Tibial nerve (tissue), 4 donors: Measurements from ENCODE around the gene NHSL1. TPM values are rescaled to one million over a fixed set of nuclear protein-coding genes. Genes with fewer than 3 reads are reported as not detected.
A peak's percentile ranks its signal among the peaks of the same experiment; 100 is the strongest.

Experiments used
- DNase-seq, 2 donors: peaks; one replicate each; pipeline ENCODE4 v3.0.0-alpha.2; 2019; ENCODE audit warnings: low spot score in 2 of 2
- H3K27ac ChIP-seq, 4 donors: fragments of 200-600 bp; sonication (generic) in 3 of 4; one replicate each; pipeline ENCODE4 v1.5.1; 2017 to 2019; ENCODE audit warnings: mild to moderate bottlenecking in 1 of 4
- H3K27me3 ChIP-seq, 2 donors: fragments of 200-600 bp; sonication (generic) in 1 of 2; one replicate each; pipeline versions ENCODE4 v1.5.1 to v1.6.0; 2017 to 2019
- H3K36me3 ChIP-seq, 3 donors: fragments of 200-600 bp; sonication (generic); one replicate each; pipeline ENCODE4 v1.5.1; 2018 to 2019
- H3K4me1 ChIP-seq, 4 donors: fragments of 200-600 bp; sonication (generic) in 3 of 4; one replicate each; pipeline ENCODE4 v1.5.1; 2017 to 2019
- H3K4me3 ChIP-seq, 4 donors: fragments of 200-600 bp; sonication (generic) in 3 of 4; one replicate each; pipeline ENCODE4 v1.5.1; 2017 to 2019; ENCODE audit warnings: mild to moderate bottlenecking in 1 of 4, moderate library complexity in 1 of 4
- H3K9me3 ChIP-seq, 4 donors: fragments of 200-600 bp; sonication (generic) in 3 of 4; one replicate each; pipeline ENCODE4 v1.5.1; 2017 to 2019
- CTCF ChIP-seq, 5 experiments: fragments of 200-600 bp in 3 of 5; fragments of 450-650 bp in 2 of 5; sonication (generic) in 3 of 5; IDR thresholded peaks; one replicate each; pipeline ENCODE4 v1.5.1; 2016 to 2019; ENCODE audit warnings: antibody characterized with exemption in 5 of 5, mild to moderate bottlenecking in 3 of 5, moderate library complexity in 2 of 5
- EP300 ChIP-seq, 2 donors: sonication (generic); formaldehyde crosslinking; IDR thresholded peaks; one replicate each; pipeline ENCODE4 v1.6.1; 2017; ENCODE audit warnings: antibody characterized with exemption in 2 of 2, mild to moderate bottlenecking in 1 of 2
- POLR2A ChIP-seq, 2 donors: fragments of 450-650 bp; IDR thresholded peaks; one replicate each; pipeline ENCODE4 v1.6.1; 2017; ENCODE audit warnings: antibody characterized with exemption in 2 of 2, mild to moderate bottlenecking in 2 of 2, moderate library complexity in 2 of 2
- WGBS, 2 donors: methylation state at CpG; one replicate each; pipeline ENCODE4 v1.1.5; 2018; 5-methylcytosine and 5-hydroxymethylcytosine counted together
- total RNA-seq, 4 donors: library from RNA; depleted of rRNA; stranded (reverse); fragments of >200 nt; gene quantifications; one replicate each; pipeline ENCODE4 v1.1.0, GENCODE V29; 2016

NHSL1 gene
- total RNA-seq, 4 donors from 2014 or later, result 8.6 to 17.3 (median 12.6) TPM

DNA sequence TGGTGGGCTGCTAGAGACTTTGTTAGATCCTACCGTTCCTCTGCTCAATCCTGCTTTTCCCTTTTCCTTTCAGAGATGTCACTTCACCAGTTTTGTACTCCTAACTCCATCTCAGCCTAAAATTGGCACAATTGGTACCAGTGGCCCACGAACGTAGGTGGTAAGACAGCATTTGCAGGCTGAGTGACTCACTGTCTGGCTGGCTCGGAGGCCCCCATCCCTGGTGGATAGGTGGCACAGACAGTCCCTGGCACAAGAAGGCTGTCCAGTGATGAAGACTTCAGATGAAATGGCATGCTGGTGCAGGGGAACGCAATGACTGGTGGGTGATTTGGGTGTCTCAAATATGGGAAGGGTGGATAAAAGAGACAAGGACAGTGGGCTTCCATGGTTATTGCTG, 84.2 kb downstream of the NHSL1 start:
- no peak overlapping the region for H3K4me3 ChIP-seq
- H3K36me3 ChIP-seq, result peaks cover 0 to 97% (median 0%) of the 10 kb centered on the region in 3 donors
- TF ChIP-seq EP300 (IDR thresholded peaks at IDR 0.05), result no peak
- no peak for TF ChIP-seq CTCF (IDR thresholded peaks at IDR 0.05)
- no peak for TF ChIP-seq POLR2A (IDR thresholded peaks at IDR 0.05)
- H3K27ac ChIP-seq, result no peak overlapping the region
- H3K9me3 ChIP-seq, result peaks cover 0 to 8% (median 0%) of the 10 kb centered on the region in 4 donors
- no peak for DNase-seq
- 90 to 94% methylated on average over 5 of the region's 5 CpGs for WGBS, 2 donors
- no peaks in the 10 kb centered on the region for H3K27me3 ChIP-seq
- peaks cover 0 to 12% (median under 1%) of the 10 kb centered on the region in 4 donors for H3K4me1 ChIP-seq

- Histone ChIP-seq H3K27ac (peak overlapping the region in 2 of 4 donors; percentile 44 to 68), H3K36me3 (peaks cover 0 to 98% (median 16%) of the 10 kb centered on the region in 3 donors), H3K4me3 (no peak overlapping the region), H3K27me3 (no peaks in the 10 kb centered on the region), H3K4me1 (peaks cover 0 to 16% (median 3%) of the 10 kb centered on the region in 4 donors), H3K9me3 (no peaks in the 10 kb centered on the region)
- WGBS, 2 donors, result 88 to 93% methylated on average over 6 of the region's 6 CpGs
- DNase-seq, result no peak
- TF ChIP-seq EP300 (IDR thresholded peaks at IDR 0.05), result no peak
- no peak for TF ChIP-seq CTCF (IDR thresholded peaks at IDR 0.05)
Measured at GRCh38 chr6:138410972-138411880, 88.1 kb downstream of the NHSL1 start.

DNA sequence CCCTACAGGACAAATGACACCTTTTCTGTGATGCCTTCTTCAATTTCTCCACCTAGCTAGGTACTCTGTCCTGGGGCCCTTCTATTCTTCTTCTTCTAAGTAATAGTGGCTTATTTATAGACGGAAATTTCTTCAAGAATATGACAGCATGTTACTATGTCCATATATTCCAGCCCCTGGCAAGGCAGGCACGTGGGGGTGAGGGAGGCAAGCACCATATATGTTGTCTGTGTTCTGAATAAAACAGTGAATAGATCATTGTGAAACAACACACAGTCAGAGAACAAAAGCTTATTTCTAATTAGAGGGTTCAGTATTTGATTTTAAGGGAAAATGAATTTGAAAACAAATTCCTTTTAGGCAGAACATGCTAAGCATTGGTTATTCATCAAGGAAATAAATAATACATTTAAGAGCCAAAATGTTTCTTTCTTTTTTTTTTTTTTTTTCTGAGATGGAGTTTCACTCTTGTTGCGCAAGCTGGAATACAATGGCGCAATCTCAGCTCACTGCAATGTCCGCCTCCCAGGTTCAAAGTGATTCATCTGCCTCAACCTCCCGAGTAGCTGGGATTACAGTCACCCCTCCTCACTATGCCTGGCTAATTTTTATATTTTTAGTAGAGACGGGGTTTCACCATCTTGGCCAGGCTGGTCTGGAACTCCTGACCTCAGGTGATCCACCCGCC, 89.1 kb downstream of the NHSL1 start:
- TF ChIP-seq POLR2A (IDR thresholded peaks at IDR 0.05), result no peak
- TF ChIP-seq EP300 (IDR thresholded peaks at IDR 0.05), result peak in 1 of 2 donors; percentile 45
- TF ChIP-seq CTCF (IDR thresholded peaks at IDR 0.05), result no peak
- WGBS, 2 donors, result 58 to 66% methylated on average over 8 of the region's 8 CpGs
- no peak overlapping the region for H3K4me3 ChIP-seq
- no peaks in the 10 kb centered on the region for H3K27me3 ChIP-seq
- H3K27ac ChIP-seq, result peak overlapping the region in 3 of 4 donors; percentile 22 to 74 (median 68)
- peak in 1 of 2 donors; percentile 54 for DNase-seq
- peaks cover 0 to 92% (median 16%) of the 10 kb centered on the region in 3 donors for H3K36me3 ChIP-seq
- H3K4me1 ChIP-seq, result peaks cover 0 to 21% (median 5%) of the 10 kb centered on the region in 4 donors
- H3K9me3 ChIP-seq, result no peaks in the 10 kb centered on the region

GRCh38 chr6:138406443-138406842, 92.9 kb downstream of the NHSL1 start:
- Histone ChIP-seq H3K4me3 (no peak overlapping the region), H3K36me3 (peaks cover 0 to 55% (median 16%) of the 10 kb centered on the region in 3 donors), H3K27ac (no peak overlapping the region), H3K4me1 (peaks cover 0 to 29% (median 6%) of the 10 kb centered on the region in 4 donors), H3K9me3 (no peaks in the 10 kb centered on the region), H3K27me3 (no peaks in the 10 kb centered on the region)
- no peak for DNase-seq
- 74 to 82% methylated on average over 2 of the region's 2 CpGs for WGBS, 2 donors
- TF ChIP-seq POLR2A (IDR thresholded peaks at IDR 0.05) (no peak), EP300 (IDR thresholded peaks at IDR 0.05) (no peak), CTCF (IDR thresholded peaks at IDR 0.05) (no peak)
